C4-2B (cell line): ENCODE measurements around the gene HSFY2.
"Not testable (repeated sequence)": the region's sequence is repeated elsewhere in the genome, so short reads cannot be mapped to it uniquely, and the experiment has no call there.

Experiments
- CTCF ChIP-seq: fragments of 450-650 bp; conservative IDR thresholded peaks from 2 replicates; pipeline ENCODE4 v1.5.1; 2017; ENCODE audit warnings: mild to moderate bottlenecking
- ZFX ChIP-seq: fragments of 450-650 bp; IDR thresholded peaks from 2 replicates; pipeline ENCODE4 v1.6.1; 2017

GRCh38 chrY:18754077-18754476, 19.5 kb downstream of the HSFY2 start:
- TF ChIP-seq CTCF, ZFX: not testable (repeated sequence)
